Measurements from ENCODE around the gene DBN1. TPM values are rescaled to one million over a fixed set of nuclear protein-coding genes. Genes with fewer than 3 reads are reported as not detected.

Gene DBN1
- total and polyA plus RNA-seq, 2 donors (not counting 3 experiments of a cell fraction or from before 2014, with no cell fraction given): 198 to 336 TPM

DNA sequence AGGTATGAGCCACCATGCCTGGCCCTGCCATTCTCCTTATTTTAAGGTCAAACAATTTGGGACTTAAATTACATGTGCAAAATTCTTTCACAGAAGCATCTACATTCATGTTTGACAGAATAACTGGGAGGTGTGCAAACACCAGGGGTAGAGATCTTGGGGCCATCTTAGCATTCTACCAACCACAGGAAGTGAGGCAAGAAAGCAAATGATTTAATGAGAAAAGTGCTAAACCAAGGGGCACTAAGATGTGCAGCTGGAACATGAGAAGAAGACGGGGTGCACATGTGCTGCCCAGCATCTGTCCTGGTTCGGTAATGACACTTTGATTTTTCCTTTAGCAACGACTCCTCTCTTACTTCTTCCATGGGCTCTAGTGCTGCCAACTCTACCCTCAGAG is 62.9 kb downstream of the DBN1 start:
- H3K27ac ChIP-seq (ENCODE audit: insufficient read depth, low read depth, low read length): no peak overlapping the region
- no peaks in the 10 kb centered on the region for H3K4me1 ChIP-seq (ENCODE audit: control insufficient read depth, extremely low read depth, insufficient read depth, low read length)
- dilution Hi-C loops (cut with MboI; ENCODE audit: extremely low pct_ligation_motif_present, low sequenced_read_pairs): no loop called here
- H4K20me1 ChIP-seq (replicated peaks; ENCODE audit: control insufficient read depth, extremely low read depth, insufficient read depth, low read length): no peaks in the 10 kb centered on the region
- intact Hi-C loops (cut with micrococcal nuclease): no loop called here
- no TSS peak for BruUV-seq (replicated peaks)
- H3K9me1 ChIP-seq (replicated peaks; ENCODE audit: control insufficient read depth, extremely low read depth, insufficient read depth, low read length): no peaks in the 10 kb centered on the region
- POLR2A ChIA-PET: interaction anchor here (1.1 kb wide), 1 partner anchor 15 kb away, joined by 4 read pairs; no protein-coding TSS in a partner anchor
- CTCF ChIA-PET: no interaction called here
- H3K4me3 ChIP-seq (replicated peaks in 1 of 3; ENCODE audit: insufficient read depth in 1 of 3, low read depth in 1 of 3, low read length in 3 of 3): no peak overlapping the region
- no peaks in the 10 kb centered on the region for H3K36me3 ChIP-seq (ENCODE audit: control insufficient read depth in 2 of 2, extremely low read depth in 1 of 2, insufficient read depth in 2 of 2, low read length in 2 of 2)
- no peak for DNase-seq (ENCODE audit: low read depth, low spot score)
- H3K79me2 ChIP-seq (ENCODE audit: control insufficient read depth, insufficient read depth, low read length): no peaks in the 10 kb centered on the region
- no peaks in the 10 kb centered on the region for H3K9me3 ChIP-seq (replicated peaks; ENCODE audit: control insufficient read depth, insufficient read depth, low read length)
- no peak for TF ChIP-seq FOS (IDR thresholded peaks at IDR 0.05; ENCODE audit: borderline replicate concordance, insufficient read depth, low read length)
- TF ChIP-seq JUN (IDR thresholded peaks at IDR 0.05; ENCODE audit: borderline replicate concordance, insufficient read depth, insufficient read length, low read depth): no peak
- no peak for TF ChIP-seq EZH2 (IDR thresholded peaks at IDR 0.05; ENCODE audit: borderline replicate concordance, low read depth, low read length, severe bottlenecking)
- no peak for TF ChIP-seq MYC (IDR thresholded peaks at IDR 0.05; ENCODE audit: low read depth, low read length)
- no peak for TF ChIP-seq POLR2AphosphoS5 (IDR thresholded peaks at IDR 0.05; ENCODE audit: insufficient read depth, low read depth, low read length)
- no peak for TF ChIP-seq POLR2A (IDR thresholded peaks at IDR 0.05; ENCODE audit: low read depth, low read length)
- TF ChIP-seq, protein P1, sequence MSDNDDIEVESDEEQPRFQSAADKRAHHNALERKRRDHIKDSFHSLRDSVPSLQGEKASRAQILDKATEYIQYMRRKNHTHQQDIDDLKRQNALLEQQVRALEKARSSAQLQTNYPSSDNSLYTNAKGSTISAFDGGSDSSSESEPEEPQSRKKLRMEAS (IDR thresholded peaks at IDR 0.05; ENCODE audit: insufficient read depth, insufficient read length): no peak
- TF ChIP-seq, protein P2, sequence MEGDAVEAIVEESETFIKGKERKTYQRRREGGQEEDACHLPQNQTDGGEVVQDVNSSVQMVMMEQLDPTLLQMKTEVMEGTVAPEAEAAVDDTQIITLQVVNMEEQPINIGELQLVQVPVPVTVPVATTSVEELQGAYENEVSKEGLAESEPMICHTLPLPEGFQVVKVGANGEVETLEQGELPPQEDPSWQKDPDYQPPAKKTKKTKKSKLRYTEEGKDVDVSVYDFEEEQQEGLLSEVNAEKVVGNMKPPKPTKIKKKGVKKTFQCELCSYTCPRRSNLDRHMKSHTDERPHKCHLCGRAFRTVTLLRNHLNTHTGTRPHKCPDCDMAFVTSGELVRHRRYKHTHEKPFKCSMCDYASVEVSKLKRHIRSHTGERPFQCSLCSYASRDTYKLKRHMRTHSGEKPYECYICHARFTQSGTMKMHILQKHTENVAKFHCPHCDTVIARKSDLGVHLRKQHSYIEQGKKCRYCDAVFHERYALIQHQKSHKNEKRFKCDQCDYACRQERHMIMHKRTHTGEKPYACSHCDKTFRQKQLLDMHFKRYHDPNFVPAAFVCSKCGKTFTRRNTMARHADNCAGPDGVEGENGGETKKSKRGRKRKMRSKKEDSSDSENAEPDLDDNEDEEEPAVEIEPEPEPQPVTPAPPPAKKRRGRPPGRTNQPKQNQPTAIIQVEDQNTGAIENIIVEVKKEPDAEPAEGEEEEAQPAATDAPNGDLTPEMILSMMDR (IDR thresholded peaks at IDR 0.05; ENCODE audit: extremely low read depth in 1 of 2, insufficient read depth in 1 of 2, low read depth in 1 of 2, low read length in 2 of 2): no peak
- TF ChIP-seq GATA2 (IDR thresholded peaks at IDR 0.05; ENCODE audit: insufficient read depth, insufficient read length, low read depth, low read length): no peak
- H2AFZ ChIP-seq (ENCODE audit: low read depth, low read length): no peak overlapping the region
- H3K9ac ChIP-seq (replicated peaks; ENCODE audit: extremely low read depth, insufficient read depth, low read length): no peak overlapping the region
- peaks cover 0 to 7% of the 10 kb centered on the region in 2 experiments for H3K27me3 ChIP-seq (ENCODE audit: control insufficient read depth in 2 of 2, insufficient read depth in 2 of 2, low read length in 2 of 2)
- no peak for FAIRE-seq
- H3K4me2 ChIP-seq (ENCODE audit: insufficient read depth, low read length): no peak overlapping the region
